OCI-LY1 (cell line): Measurements from ENCODE around the gene MBNL1.

Source experiments
- EZH2 ChIP-seq: fragments of 200-600 bp; sonication (generic), shearing (Covaris generic); IDR thresholded peaks from 2 replicates; pipeline ENCODE4 v1.8.0; 2017; ENCODE audit warnings: borderline replicate concordance, mixed run types, mild to moderate bottlenecking, antibody characterized with exemption, low read length, moderate library complexity, mixed read lengths
- TF ChIP-seq, protein P1 (sequence below): fragments of 200-600 bp; sonication (generic), shearing (Covaris generic); IDR thresholded peaks from 2 replicates; pipeline ENCODE4 v1.5.1; 2017; ENCODE audit warnings: mild to moderate bottlenecking, antibody characterized with exemption, low read length, moderate library complexity, mixed read lengths

- TF ChIP-seq, protein P1, sequence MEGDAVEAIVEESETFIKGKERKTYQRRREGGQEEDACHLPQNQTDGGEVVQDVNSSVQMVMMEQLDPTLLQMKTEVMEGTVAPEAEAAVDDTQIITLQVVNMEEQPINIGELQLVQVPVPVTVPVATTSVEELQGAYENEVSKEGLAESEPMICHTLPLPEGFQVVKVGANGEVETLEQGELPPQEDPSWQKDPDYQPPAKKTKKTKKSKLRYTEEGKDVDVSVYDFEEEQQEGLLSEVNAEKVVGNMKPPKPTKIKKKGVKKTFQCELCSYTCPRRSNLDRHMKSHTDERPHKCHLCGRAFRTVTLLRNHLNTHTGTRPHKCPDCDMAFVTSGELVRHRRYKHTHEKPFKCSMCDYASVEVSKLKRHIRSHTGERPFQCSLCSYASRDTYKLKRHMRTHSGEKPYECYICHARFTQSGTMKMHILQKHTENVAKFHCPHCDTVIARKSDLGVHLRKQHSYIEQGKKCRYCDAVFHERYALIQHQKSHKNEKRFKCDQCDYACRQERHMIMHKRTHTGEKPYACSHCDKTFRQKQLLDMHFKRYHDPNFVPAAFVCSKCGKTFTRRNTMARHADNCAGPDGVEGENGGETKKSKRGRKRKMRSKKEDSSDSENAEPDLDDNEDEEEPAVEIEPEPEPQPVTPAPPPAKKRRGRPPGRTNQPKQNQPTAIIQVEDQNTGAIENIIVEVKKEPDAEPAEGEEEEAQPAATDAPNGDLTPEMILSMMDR = no peak
- TF ChIP-seq EZH2 = no peak
Observed at GRCh38 chr3:152496716-152497115, 228.0 kb downstream of the MBNL1 start.
